ENCODE results near the gene TPPP.

DNA sequence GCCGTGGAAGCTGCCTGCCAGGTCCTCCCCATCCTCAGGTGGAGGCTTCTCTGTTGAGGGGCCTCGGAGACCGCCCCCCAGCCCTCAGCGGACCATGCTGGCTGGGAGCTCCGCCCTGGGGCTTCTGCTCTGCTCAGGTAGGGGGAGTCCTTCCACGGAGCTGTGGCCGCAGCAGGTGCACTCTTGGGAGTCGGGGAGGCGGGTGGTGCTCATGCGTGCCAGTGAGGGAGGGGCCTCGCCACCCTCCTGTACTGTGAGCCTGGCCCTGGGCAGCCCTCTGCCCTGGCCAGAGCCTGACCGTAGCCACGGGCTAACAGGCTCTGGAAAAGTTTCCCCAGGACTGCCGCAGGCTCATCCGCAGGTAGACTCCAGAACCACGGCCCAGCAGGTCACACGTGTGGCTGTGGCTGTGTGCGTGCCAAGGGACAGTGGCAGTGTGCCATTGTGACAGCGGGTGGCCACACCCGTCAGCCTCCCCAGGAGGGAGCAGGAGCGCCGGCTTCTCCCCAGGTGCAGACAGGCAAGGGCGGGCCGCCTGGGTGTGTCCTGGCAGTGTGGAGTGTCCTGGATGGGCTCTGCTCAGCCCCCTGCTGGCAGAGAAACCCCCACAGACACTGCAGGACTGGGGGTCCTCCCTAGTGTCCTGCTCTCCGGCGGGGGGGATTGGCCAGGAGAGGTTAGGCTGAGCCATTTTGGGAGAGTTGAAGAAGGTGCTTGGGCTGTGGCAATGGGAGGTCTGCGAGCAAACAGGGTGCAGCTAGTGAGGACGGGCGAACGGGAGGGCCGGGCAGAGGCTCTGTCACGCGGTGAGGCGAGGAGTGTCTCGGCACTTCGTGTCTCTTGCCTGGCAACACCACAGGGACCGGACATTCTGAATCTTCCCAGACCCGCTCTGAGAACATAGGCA, 29.5 kb downstream of the TPPP start:
- no peak for TF ChIP-seq YY1 (IDR thresholded peaks at IDR 0.05; ENCODE audit: insufficient read depth, insufficient read length)
- TF ChIP-seq SUZ12 (IDR thresholded peaks at IDR 0.05; ENCODE audit: extremely low read depth, insufficient read depth, insufficient read length): no peak
- TF ChIP-seq ZNF274 (IDR thresholded peaks at IDR 0.05; ENCODE audit: low read depth, low read length): no peak
